ENCODE measurements around the gene WBP1. TPM values are rescaled to one million over a fixed set of nuclear protein-coding genes. Genes with fewer than 3 reads are reported as not detected.

WBP1 gene
- total RNA-seq, 6 experiments from 2014 or later = 51.0 to 73.1 (median 56.7) TPM

GRCh38 chr2:74502720-74503505 is 44.7 kb downstream of the WBP1 start:
- H3K27ac Mint-ChIP-seq = peak overlapping the region; percentile 85
- no peaks in the 10 kb centered on the region for H3K9me3 Mint-ChIP-seq
- peak; percentile 44 for TF ChIP-seq CTCF (IDR thresholded peaks at IDR 0.05)
- peak overlapping the region; percentile 84 for H3K4me3 Mint-ChIP-seq
- peaks cover 22% of the 10 kb centered on the region for H3K36me3 Mint-ChIP-seq (ENCODE audit: low read depth)
- peaks cover 55% of the 10 kb centered on the region for H3K4me1 Mint-ChIP-seq (ENCODE audit: low read depth)
- peak; percentile 72 for DNase-seq
- H3K27me3 Mint-ChIP-seq (ENCODE audit: insufficient read depth) = peaks cover 20% of the 10 kb centered on the region

GRCh38 chr2:74503506-74504475 is 45.6 kb downstream of the WBP1 start:
- no peak for DNase-seq
- TF ChIP-seq CTCF (IDR thresholded peaks at IDR 0.05) = no peak
- Mint-ChIP-seq H3K9me3 (no peaks in the 10 kb centered on the region), H3K27me3 (ENCODE audit: insufficient read depth) (peaks cover 20% of the 10 kb centered on the region), H3K27ac (peak overlapping the region; percentile 85), H3K4me1 (ENCODE audit: low read depth) (peaks cover 56% of the 10 kb centered on the region), H3K36me3 (ENCODE audit: low read depth) (peaks cover 22% of the 10 kb centered on the region), H3K4me3 (peak overlapping the region; percentile 98)

- peaks cover 22% of the 10 kb centered on the region for H3K36me3 Mint-ChIP-seq (ENCODE audit: low read depth)
- DNase-seq = no peak
- peak overlapping the region; percentile 46 for H3K27ac Mint-ChIP-seq
- no peak for TF ChIP-seq CTCF (IDR thresholded peaks at IDR 0.05)
- peak overlapping the region; percentile 98 for H3K4me3 Mint-ChIP-seq
- H3K4me1 Mint-ChIP-seq (ENCODE audit: low read depth) = peaks cover 55% of the 10 kb centered on the region
- H3K27me3 Mint-ChIP-seq (ENCODE audit: insufficient read depth) = peaks cover 20% of the 10 kb centered on the region
- H3K9me3 Mint-ChIP-seq = no peaks in the 10 kb centered on the region
Measured at GRCh38 chr2:74504591-74504990, 46.4 kb downstream of the WBP1 start.

- Mint-ChIP-seq H3K36me3 (ENCODE audit: low read depth) (peaks cover 22% of the 10 kb centered on the region), H3K4me3 (peak overlapping the region; percentile 98), H3K27ac (no peak overlapping the region)
Measured at GRCh38 chr2:74505448-74506246, 47.4 kb downstream of the WBP1 start.

More at GRCh38 chr2:74505448-74506246, 47.4 kb downstream of the WBP1 start:
- no peaks in the 10 kb centered on the region for H3K9me3 Mint-ChIP-seq
- peaks cover 59% of the 10 kb centered on the region for H3K4me1 Mint-ChIP-seq (ENCODE audit: low read depth)
- DNase-seq = no peak
- H3K27me3 Mint-ChIP-seq (ENCODE audit: insufficient read depth) = peaks cover 12% of the 10 kb centered on the region
- TF ChIP-seq CTCF (IDR thresholded peaks at IDR 0.05) = no peak
